HAP-1 (cell line): ENCODE measurements around the gene CLMN.
"Not testable (repeated sequence)": the region's sequence is repeated elsewhere in the genome, so short reads cannot be mapped to it uniquely, and the experiment has no call there.

ENCODE experiments used
- DNase-seq, 2 experiments: peaks; one replicate each; pipeline ENCODE4 v3.0.0-alpha.2; 2016 to 2020; ENCODE audit warnings: low spot score in 2 of 2
- H3K27me3 ChIP-seq: fragments of 250-450 bp; sonication (Bioruptor Pico); 2 replicates; pipeline ENCODE4 v1.5.1; 2020; ENCODE audit warnings: low read depth, mild to moderate bottlenecking, moderate library complexity
- H3K36me3 ChIP-seq: fragments of 250-450 bp; sonication (Bioruptor Pico); replicated peaks from 2 replicates; pipeline ENCODE4 v1.5.1; 2020; ENCODE audit warnings: mild to moderate bottlenecking
- H3K4me1 ChIP-seq: fragments of 250-450 bp; sonication (Bioruptor Pico); 2 replicates; pipeline ENCODE4 v1.5.1; 2020; ENCODE audit warnings: mild to moderate bottlenecking
- H3K4me3 ChIP-seq: fragments of 250-450 bp; sonication (Bioruptor Pico); 2 replicates; pipeline ENCODE4 v1.5.1; 2020; ENCODE audit warnings: mild to moderate bottlenecking, moderate library complexity
- H3K9me3 ChIP-seq: fragments of 250-450 bp; sonication (Bioruptor Pico); 2 replicates; pipeline ENCODE4 v1.5.1; 2020; ENCODE audit warnings: mild to moderate bottlenecking, moderate library complexity
- in situ Hi-C: fragments of 300-500 bp; cut with MboI; formaldehyde crosslinking; loops from 3 replicates; pipeline ENCODE4 v1.14.3; 2020; ENCODE audit warnings: low sequenced_read_pairs, inconsistent platforms, mixed read lengths

CLMN gene

GRCh38 chr14:95143808-95144620 is 175.7 kb downstream of the CLMN start:
- Histone ChIP-seq H3K4me3 (no peak overlapping the region), H3K4me1 (peaks cover 69% of the 10 kb centered on the region), H3K27me3 (no peaks in the 10 kb centered on the region), H3K9me3 (no peaks in the 10 kb centered on the region; the same call in 1 of the 2 replicates), H3K36me3 (no peaks in the 10 kb centered on the region)
- DNase-seq = no peak
- in situ Hi-C loops = no loop called here

GRCh38 chr14:95142208-95142607 is 177.5 kb downstream of the CLMN start:
- H3K4me1 ChIP-seq = peaks cover 73% of the 10 kb centered on the region

GRCh38 chr14:95141684-95142083 is 178.0 kb downstream of the CLMN start:
- Histone ChIP-seq H3K9me3 (no peaks in the 10 kb centered on the region), H3K4me1 (peaks cover 73% of the 10 kb centered on the region)
- in situ Hi-C loops = no loop called here

More at GRCh38 chr14:95142208-95142607, 177.5 kb downstream of the CLMN start:
- Histone ChIP-seq H3K36me3 (no peaks in the 10 kb centered on the region), H3K4me3 (no peak overlapping the region), H3K9me3 (no peaks in the 10 kb centered on the region; the same call in 1 of the 2 replicates), H3K27me3 (no peaks in the 10 kb centered on the region)
- DNase-seq = no peak
- in situ Hi-C loops = no loop called here

GRCh38 chr14:95140060-95140858 is 179.4 kb downstream of the CLMN start:
- no peak overlapping the region for H3K4me3 ChIP-seq
- no peaks in the 10 kb centered on the region for H3K36me3 ChIP-seq
- DNase-seq = peak in 1 of 2 experiments; percentile 40
- no peaks in the 10 kb centered on the region for H3K9me3 ChIP-seq
- in situ Hi-C loops = no loop called here
- peaks cover 63% of the 10 kb centered on the region for H3K4me1 ChIP-seq
- no peaks in the 10 kb centered on the region for H3K27me3 ChIP-seq

More at GRCh38 chr14:95141684-95142083, 178.0 kb downstream of the CLMN start:
- H3K27me3 ChIP-seq = no peaks in the 10 kb centered on the region
- DNase-seq = no peak
- no peak overlapping the region for H3K4me3 ChIP-seq
- H3K36me3 ChIP-seq = no peaks in the 10 kb centered on the region

GRCh38 chr14:95138876-95139275 is 180.8 kb downstream of the CLMN start:
- in situ Hi-C loops = no loop called here
- peak in 1 of 2 experiments; percentile 37 for DNase-seq
- Histone ChIP-seq H3K27me3 (no peaks in the 10 kb centered on the region), H3K4me1 (peaks cover 55% of the 10 kb centered on the region), H3K9me3 (no peaks in the 10 kb centered on the region), H3K36me3 (no peaks in the 10 kb centered on the region), H3K4me3 (no peak overlapping the region)

- DNase-seq, in situ Hi-C loops, H3K9me3 ChIP-seq, H3K36me3 ChIP-seq, H3K4me3 ChIP-seq, H3K27me3 ChIP-seq: not testable (repeated sequence)
- H3K4me1 ChIP-seq = peaks cover 55% of the 10 kb centered on the region
Observed at GRCh38 chr14:95138455-95138854, 181.3 kb downstream of the CLMN start.

- Histone ChIP-seq H3K27me3 (no peaks in the 10 kb centered on the region), H3K4me1 (peaks cover 53% of the 10 kb centered on the region), H3K4me3 (no peak overlapping the region), H3K9me3 (no peaks in the 10 kb centered on the region), H3K36me3 (no peaks in the 10 kb centered on the region)
- peak; percentile 48 to 57 for DNase-seq
- in situ Hi-C loops = no loop called here
Observed at GRCh38 chr14:95137804-95138167, 181.9 kb downstream of the CLMN start.

GRCh38 chr14:95137164-95137803 is 182.4 kb downstream of the CLMN start:
- Histone ChIP-seq H3K4me3 (no peak overlapping the region), H3K27me3 (no peaks in the 10 kb centered on the region), H3K9me3 (no peaks in the 10 kb centered on the region), H3K36me3 (no peaks in the 10 kb centered on the region; the same call in 1 of the 2 replicates), H3K4me1 (peaks cover 48% of the 10 kb centered on the region)
- in situ Hi-C loops = no loop called here
- DNase-seq = no peak

GRCh38 chr14:95136631-95137030 is 183.1 kb downstream of the CLMN start:
- no peak overlapping the region for H3K4me3 ChIP-seq
- no peaks in the 10 kb centered on the region for H3K27me3 ChIP-seq
- no peaks in the 10 kb centered on the region for H3K9me3 ChIP-seq
- DNase-seq = no peak
- in situ Hi-C loops = no loop called here
- peaks cover 41% of the 10 kb centered on the region for H3K4me1 ChIP-seq
- peaks cover 3% of the 10 kb centered on the region; the same call in 1 of the 2 replicates for H3K36me3 ChIP-seq

- H3K36me3 ChIP-seq = peaks cover 8% of the 10 kb centered on the region
- H3K9me3 ChIP-seq = no peaks in the 10 kb centered on the region
- peaks cover 19% of the 10 kb centered on the region for H3K4me1 ChIP-seq
- DNase-seq = no peak
- in situ Hi-C loops = no loop called here
- no peak overlapping the region for H3K4me3 ChIP-seq
- no peaks in the 10 kb centered on the region for H3K27me3 ChIP-seq
Observed at GRCh38 chr14:95134304-95134933, 185.3 kb downstream of the CLMN start.

- in situ Hi-C loops = no loop called here
- Histone ChIP-seq H3K9me3 (no peaks in the 10 kb centered on the region), H3K4me1 (peaks cover 20% of the 10 kb centered on the region), H3K27me3 (no peaks in the 10 kb centered on the region), H3K4me3 (no peak overlapping the region), H3K36me3 (peaks cover 18% of the 10 kb centered on the region)
- DNase-seq = peak; percentile 52 to 54
Observed at GRCh38 chr14:95133282-95133681, 186.4 kb downstream of the CLMN start.

- Histone ChIP-seq H3K4me1 (peaks cover 19% of the 10 kb centered on the region), H3K27me3 (no peaks in the 10 kb centered on the region), H3K36me3 (peaks cover 18% of the 10 kb centered on the region), H3K9me3 (no peaks in the 10 kb centered on the region), H3K4me3 (no peak overlapping the region)
- in situ Hi-C loops = no loop called here
- DNase-seq = no peak
Observed at GRCh38 chr14:95132760-95133159, 186.9 kb downstream of the CLMN start.
